Activated CD8-positive, alpha-beta T cell treated with anti-CD3 and anti-CD28 coated beads for 36 hours (primary cell): ENCODE results near the gene PARVA. TPM values are rescaled to one million over a fixed set of nuclear protein-coding genes. Genes with fewer than 3 reads are reported as not detected.

Experiments
- ATAC-seq: fragments of 200-7000 bp; cut with Tn5 transposase; one replicate; pipeline ENCODE4 v1.10.0; 2021; ENCODE audit warnings: mild to moderate bottlenecking, moderate library complexity
- CTCF ChIA-PET: fragments of 350-600 bp; sonication (Branson Sonifier 250); formaldehyde crosslinking; loops from one replicate; lab custom pipeline; 2021; ENCODE audit warnings: antibody characterized with exemption; lab: Charles Lee
- POLR2A ChIA-PET: fragments of 350-600 bp; sonication (Branson Sonifier 250); formaldehyde crosslinking; loops from one replicate; lab custom pipeline; 2021; ENCODE audit warnings: antibody characterized with exemption; lab: Charles Lee
- DNase-seq: peaks from one replicate; pipeline ENCODE4 v3.0.0-alpha.2; 2020
- H3K27ac Mint-ChIP-seq: one replicate; pipeline ENCODE4 v1.8.0; 2021; ENCODE audit warnings: mild to moderate bottlenecking, mixed read lengths
- H3K27me3 Mint-ChIP-seq: one replicate; pipeline ENCODE4 v1.8.0; 2021; ENCODE audit warnings: mixed read lengths
- H3K36me3 Mint-ChIP-seq: one replicate; pipeline ENCODE4 v1.8.0; 2021; ENCODE audit warnings: low read depth, mixed read lengths
- H3K4me1 Mint-ChIP-seq: one replicate; pipeline ENCODE4 v1.8.0; 2021; ENCODE audit warnings: low read depth, mixed read lengths
- H3K4me3 Mint-ChIP-seq: one replicate; pipeline ENCODE4 v1.8.0; 2021; ENCODE audit warnings: mild to moderate bottlenecking, moderate library complexity, mixed read lengths
- H3K9me3 Mint-ChIP-seq: one replicate; pipeline ENCODE4 v1.8.0; 2021; ENCODE audit warnings: mixed read lengths
- intact Hi-C: fragments of 100-400 bp; cut with micrococcal nuclease; formaldehyde crosslinking; loops from one replicate; pipeline ENCODE4 v1.10.0; 2022
- total RNA-seq, 2 experiments: library from RNA; stranded (reverse); gene quantifications; one replicate each; pipeline ENCODE4 v1.2.3, GENCODE V29; 2021
- TF ChIP-seq, protein P1 (sequence below): fragments of 200-600 bp; IDR thresholded peaks from one replicate; pipeline ENCODE4 v1.8.0; 2022; ENCODE audit warnings: antibody characterized with exemption, mild to moderate bottlenecking

PARVA gene
- total RNA-seq, 2 experiments from 2014 or later = not detected

DNA sequence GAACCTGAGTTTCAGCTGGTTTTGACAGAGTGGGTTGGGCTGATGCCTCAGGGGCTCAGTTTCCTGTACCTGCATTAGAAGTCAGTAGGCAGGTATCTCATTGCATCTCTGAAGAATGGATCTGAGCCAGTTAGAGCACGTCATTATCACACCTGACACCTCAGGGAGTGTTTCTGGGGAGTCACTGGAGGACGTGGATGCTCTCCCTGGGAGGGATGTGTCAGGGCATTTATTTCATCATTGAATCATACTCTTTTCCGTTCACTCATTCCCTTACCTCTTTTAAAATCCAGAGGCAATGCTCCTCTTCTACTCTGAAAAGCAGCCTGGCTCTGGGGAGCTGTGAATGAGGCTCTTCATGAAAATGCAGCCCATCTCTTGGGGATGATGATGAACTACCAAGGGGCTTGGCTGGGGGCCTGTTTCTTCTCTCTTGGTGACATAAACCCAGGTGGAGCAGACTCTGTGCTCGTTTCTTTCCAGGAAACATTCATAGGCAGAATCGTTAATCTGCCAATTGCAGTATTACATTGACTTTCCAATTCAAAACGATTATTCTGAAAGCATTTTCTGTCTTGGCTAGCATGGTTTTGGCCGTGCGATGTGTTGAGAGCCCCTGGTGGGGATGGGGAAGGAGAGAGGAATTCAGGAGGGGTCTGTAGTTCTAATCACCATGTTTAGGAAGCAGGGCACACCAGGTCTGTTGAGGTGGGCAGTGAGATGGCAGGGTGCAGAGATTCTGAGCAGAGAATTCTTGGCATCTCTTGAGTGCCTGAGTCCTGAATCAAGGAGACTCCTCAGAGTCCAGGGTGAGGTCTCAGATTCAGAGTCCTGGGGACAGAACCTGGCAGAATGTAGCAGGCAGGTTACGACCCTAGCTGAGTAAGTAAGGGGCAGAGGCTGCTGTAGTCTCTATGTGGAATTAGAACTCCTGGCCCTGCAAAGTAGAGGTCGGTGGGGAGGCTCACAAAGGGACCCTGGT lies 12.6 kb downstream of the PARVA start:
- ChIA-PET POLR2A (no interaction called here), CTCF (no interaction called here)
- H3K36me3 Mint-ChIP-seq = no peaks in the 10 kb centered on the region

DNA sequence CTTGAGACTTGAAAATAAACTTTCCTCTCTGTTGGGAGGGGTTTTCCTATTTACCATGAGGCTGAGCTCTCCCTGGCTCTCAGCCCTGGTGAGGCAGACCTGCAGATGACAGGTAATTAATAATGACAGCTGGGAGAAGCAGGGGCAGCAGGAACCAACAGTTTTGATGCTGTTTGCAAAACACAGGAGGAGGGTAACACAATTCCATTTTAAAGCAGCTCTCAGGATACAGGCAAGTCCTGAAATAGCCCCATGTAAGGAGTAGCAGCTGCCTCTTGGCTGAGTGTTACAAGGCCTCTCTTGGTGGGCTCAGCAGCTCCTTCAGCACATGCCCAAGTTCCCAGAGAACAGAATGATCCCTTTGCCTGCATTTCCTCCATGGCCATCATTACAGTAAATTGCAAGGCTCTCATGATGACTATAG lies 13.3 kb downstream of the PARVA start:
- TF ChIP-seq, protein P1, sequence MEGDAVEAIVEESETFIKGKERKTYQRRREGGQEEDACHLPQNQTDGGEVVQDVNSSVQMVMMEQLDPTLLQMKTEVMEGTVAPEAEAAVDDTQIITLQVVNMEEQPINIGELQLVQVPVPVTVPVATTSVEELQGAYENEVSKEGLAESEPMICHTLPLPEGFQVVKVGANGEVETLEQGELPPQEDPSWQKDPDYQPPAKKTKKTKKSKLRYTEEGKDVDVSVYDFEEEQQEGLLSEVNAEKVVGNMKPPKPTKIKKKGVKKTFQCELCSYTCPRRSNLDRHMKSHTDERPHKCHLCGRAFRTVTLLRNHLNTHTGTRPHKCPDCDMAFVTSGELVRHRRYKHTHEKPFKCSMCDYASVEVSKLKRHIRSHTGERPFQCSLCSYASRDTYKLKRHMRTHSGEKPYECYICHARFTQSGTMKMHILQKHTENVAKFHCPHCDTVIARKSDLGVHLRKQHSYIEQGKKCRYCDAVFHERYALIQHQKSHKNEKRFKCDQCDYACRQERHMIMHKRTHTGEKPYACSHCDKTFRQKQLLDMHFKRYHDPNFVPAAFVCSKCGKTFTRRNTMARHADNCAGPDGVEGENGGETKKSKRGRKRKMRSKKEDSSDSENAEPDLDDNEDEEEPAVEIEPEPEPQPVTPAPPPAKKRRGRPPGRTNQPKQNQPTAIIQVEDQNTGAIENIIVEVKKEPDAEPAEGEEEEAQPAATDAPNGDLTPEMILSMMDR = no peak
- Mint-ChIP-seq H3K4me1 (no peaks in the 10 kb centered on the region), H3K9me3 (peaks cover 3% of the 10 kb centered on the region), H3K27me3 (peaks cover 1% of the 10 kb centered on the region), H3K4me3 (no peak overlapping the region), H3K27ac (no peak overlapping the region), H3K36me3 (no peaks in the 10 kb centered on the region)
- no peak for DNase-seq
- CTCF ChIA-PET = no interaction called here
- POLR2A ChIA-PET = no interaction called here
- intact Hi-C loops = no loop called here
- ATAC-seq = no peak

More for the DNA sequence above, 12.6 kb downstream of the PARVA start:
- Mint-ChIP-seq H3K4me3 (no peak overlapping the region), H3K9me3 (peaks cover 3% of the 10 kb centered on the region), H3K4me1 (no peaks in the 10 kb centered on the region), H3K27me3 (peaks cover 1% of the 10 kb centered on the region), H3K27ac (no peak overlapping the region)
- ATAC-seq (no peak), DNase-seq (no peak)
- TF ChIP-seq, protein P1 = no peak
- intact Hi-C loops = no loop called here

DNA sequence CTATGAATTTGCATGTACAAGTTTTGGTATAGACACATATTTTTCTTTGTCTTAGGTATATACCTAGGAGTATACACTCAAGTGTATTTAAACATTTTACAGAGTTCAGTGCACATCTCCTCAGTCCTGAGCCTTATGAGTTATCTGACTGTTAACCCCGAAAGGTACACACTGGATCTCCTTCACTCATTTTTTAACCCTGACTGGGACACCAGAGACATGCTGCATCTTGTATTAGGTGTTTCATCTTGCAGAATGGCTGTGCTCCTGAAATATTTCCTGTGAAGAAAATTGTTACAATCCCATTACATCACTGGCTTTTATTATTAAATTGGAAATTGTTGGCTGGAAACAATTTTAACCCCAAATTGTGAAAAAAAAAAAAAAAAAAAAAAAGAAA lies 15.3 kb downstream of the PARVA start:
- Mint-ChIP-seq H3K27ac (no peak overlapping the region), H3K36me3 (no peaks in the 10 kb centered on the region), H3K4me3 (no peak overlapping the region), H3K27me3 (peaks cover 1% of the 10 kb centered on the region), H3K9me3 (peaks cover 3% of the 10 kb centered on the region), H3K4me1 (peaks cover 6% of the 10 kb centered on the region)
- CTCF ChIA-PET = interaction anchor here (1.4 to 1.6 kb wide), 2 partner anchors 61 to 104 kb away, joined by 5 to 8 read pairs; no protein-coding TSS in a partner anchor
- TF ChIP-seq, protein P1 = no peak
- intact Hi-C loops = no loop called here
- POLR2A ChIA-PET = interaction anchor here (0.7 kb wide), 1 partner anchor 17 kb away, joined by 3 read pairs; no protein-coding TSS in a partner anchor
- no peak for DNase-seq
- no peak for ATAC-seq

DNA sequence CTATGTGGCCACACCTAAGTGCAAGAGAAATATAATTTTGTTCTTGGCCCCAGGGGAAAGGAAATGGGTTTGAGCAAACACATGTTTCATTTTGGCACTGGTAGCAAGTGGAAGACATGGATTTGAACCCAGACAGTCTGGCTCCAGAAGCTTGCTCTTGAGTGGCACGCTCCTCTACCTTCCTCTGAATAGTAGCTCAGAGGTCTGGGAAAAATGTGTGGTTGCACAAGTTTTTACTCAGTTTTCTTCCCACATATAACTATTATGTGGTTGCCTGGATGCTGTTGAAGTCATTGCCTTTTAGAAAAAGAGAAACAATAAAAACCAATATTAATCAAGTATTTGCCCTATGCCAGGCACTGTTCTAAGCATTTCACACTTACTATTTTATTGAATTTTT lies 16.3 kb downstream of the PARVA start:
- H3K4me1 Mint-ChIP-seq = peaks cover 6% of the 10 kb centered on the region
- CTCF ChIA-PET = interaction anchor here (1.4 to 1.6 kb wide), 2 partner anchors 62 to 105 kb away, joined by 5 to 8 read pairs; no protein-coding TSS in a partner anchor
- no peaks in the 10 kb centered on the region for H3K36me3 Mint-ChIP-seq
- intact Hi-C loops = no loop called here
- H3K4me3 Mint-ChIP-seq = no peak overlapping the region
- DNase-seq (no peak), ATAC-seq (no peak)
- H3K9me3 Mint-ChIP-seq = peaks cover 3% of the 10 kb centered on the region
- TF ChIP-seq, protein P1 = no peak
- POLR2A ChIA-PET = no interaction called here
- peaks cover 1% of the 10 kb centered on the region for H3K27me3 Mint-ChIP-seq
- H3K27ac Mint-ChIP-seq = no peak overlapping the region

DNA sequence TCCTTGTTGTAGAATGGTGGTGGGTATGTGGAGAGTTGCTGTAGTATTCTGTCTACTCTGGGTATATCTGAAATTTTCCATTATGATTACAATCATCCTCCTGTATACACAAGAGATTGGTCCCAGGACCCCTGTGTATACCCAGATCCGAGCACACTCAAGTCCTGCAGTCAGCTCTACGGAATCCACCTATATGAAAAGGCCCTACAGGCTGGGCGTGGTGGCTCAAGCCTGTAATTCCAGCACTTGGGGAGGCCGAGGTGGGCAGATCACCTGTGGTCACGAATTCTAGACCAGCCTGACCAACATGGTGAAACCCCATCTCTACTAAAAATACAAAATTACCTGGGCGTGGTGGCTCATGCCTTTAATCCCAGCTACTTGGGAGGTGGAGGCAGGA lies 17.2 kb downstream of the PARVA start:
- POLR2A ChIA-PET = no interaction called here
- ATAC-seq = no peak
- CTCF ChIA-PET = no interaction called here
- Mint-ChIP-seq H3K4me1 (peaks cover 6% of the 10 kb centered on the region), H3K27ac (no peak overlapping the region), H3K9me3 (peaks cover 3% of the 10 kb centered on the region), H3K27me3 (peaks cover 1% of the 10 kb centered on the region), H3K4me3 (no peak overlapping the region), H3K36me3 (no peaks in the 10 kb centered on the region)
- intact Hi-C loops = no loop called here
- no peak for DNase-seq
- TF ChIP-seq, protein P1 = no peak
